BE2C (cell line): ENCODE data around the gene ANKRD6.

Experiments used
- DNase-seq: peaks from one replicate; pipeline ENCODE4 v3.0.0-alpha.2; 2020
- H3K27me3 ChIP-seq: fragments of 250-450 bp; sonication (Bioruptor Pico); 2 replicates; pipeline ENCODE4 v1.5.1; 2020; ENCODE audit warnings: mild to moderate bottlenecking
- H3K36me3 ChIP-seq: fragments of 250-450 bp; sonication (Bioruptor Pico); 2 replicates; pipeline ENCODE4 v1.5.1; 2020; ENCODE audit warnings: mild to moderate bottlenecking
- H3K4me1 ChIP-seq: fragments of 250-450 bp; sonication (Bioruptor Pico); 2 replicates; pipeline ENCODE4 v1.5.1; 2020
- H3K4me3 ChIP-seq: 2 replicates; pipeline ENCODE4 v1.5.1; 2011; ENCODE audit warnings: low read depth, low read length
- H3K9me3 ChIP-seq: fragments of 250-450 bp; sonication (Bioruptor Pico); 2 replicates; pipeline ENCODE4 v1.5.1; 2020
- TF ChIP-seq, protein P1 (sequence below): IDR thresholded peaks from 2 replicates; pipeline ENCODE4 v1.5.1; 2012; ENCODE audit warnings: mild to moderate bottlenecking, low read depth, low read length

Gene ANKRD6

GRCh38 chr6:89679215-89680120 lies 246.5 kb downstream of the ANKRD6 start:
- H3K27me3 ChIP-seq = no peaks in the 10 kb centered on the region
- H3K4me3 ChIP-seq = no peak overlapping the region
- TF ChIP-seq, protein P1, sequence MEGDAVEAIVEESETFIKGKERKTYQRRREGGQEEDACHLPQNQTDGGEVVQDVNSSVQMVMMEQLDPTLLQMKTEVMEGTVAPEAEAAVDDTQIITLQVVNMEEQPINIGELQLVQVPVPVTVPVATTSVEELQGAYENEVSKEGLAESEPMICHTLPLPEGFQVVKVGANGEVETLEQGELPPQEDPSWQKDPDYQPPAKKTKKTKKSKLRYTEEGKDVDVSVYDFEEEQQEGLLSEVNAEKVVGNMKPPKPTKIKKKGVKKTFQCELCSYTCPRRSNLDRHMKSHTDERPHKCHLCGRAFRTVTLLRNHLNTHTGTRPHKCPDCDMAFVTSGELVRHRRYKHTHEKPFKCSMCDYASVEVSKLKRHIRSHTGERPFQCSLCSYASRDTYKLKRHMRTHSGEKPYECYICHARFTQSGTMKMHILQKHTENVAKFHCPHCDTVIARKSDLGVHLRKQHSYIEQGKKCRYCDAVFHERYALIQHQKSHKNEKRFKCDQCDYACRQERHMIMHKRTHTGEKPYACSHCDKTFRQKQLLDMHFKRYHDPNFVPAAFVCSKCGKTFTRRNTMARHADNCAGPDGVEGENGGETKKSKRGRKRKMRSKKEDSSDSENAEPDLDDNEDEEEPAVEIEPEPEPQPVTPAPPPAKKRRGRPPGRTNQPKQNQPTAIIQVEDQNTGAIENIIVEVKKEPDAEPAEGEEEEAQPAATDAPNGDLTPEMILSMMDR = no peak
- DNase-seq = no peak
- peaks cover 2% of the 10 kb centered on the region for H3K4me1 ChIP-seq
- H3K9me3 ChIP-seq = no peaks in the 10 kb centered on the region
- H3K36me3 ChIP-seq = peaks cover 88% of the 10 kb centered on the region

DNA sequence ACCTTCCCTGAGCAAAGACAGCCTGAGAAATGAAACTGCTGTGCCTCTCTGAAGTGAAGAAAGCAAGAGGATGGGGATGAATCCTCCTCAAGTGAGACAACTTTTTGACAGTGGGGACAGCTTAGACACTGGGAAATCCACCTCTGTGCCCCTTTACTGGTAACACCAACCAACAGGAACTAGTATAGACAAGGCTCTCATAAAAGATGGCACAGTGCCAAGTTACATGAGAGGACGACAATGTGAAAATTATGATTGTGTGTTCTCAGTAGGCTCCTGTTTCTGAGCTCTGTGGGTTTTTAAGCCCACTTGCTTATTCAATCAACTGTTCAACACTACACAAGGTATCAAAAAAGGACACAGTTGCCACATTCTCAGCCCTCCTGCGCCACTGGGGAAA lies 247.2 kb downstream of the ANKRD6 start:
- Histone ChIP-seq H3K36me3 (peaks cover 88% of the 10 kb centered on the region), H3K4me3 (no peak overlapping the region), H3K9me3 (no peaks in the 10 kb centered on the region), H3K27me3 (no peaks in the 10 kb centered on the region), H3K4me1 (peaks cover 2% of the 10 kb centered on the region)
- TF ChIP-seq, protein P1 = no peak
- no peak for DNase-seq

GRCh38 chr6:89680551-89680950 lies 247.6 kb downstream of the ANKRD6 start:
- Histone ChIP-seq H3K27me3 (no peaks in the 10 kb centered on the region), H3K4me3 (no peak overlapping the region), H3K9me3 (no peaks in the 10 kb centered on the region), H3K4me1 (peaks cover 2% of the 10 kb centered on the region), H3K36me3 (peaks cover 88% of the 10 kb centered on the region)
- no peak for DNase-seq
- TF ChIP-seq, protein P1 = no peak

DNA sequence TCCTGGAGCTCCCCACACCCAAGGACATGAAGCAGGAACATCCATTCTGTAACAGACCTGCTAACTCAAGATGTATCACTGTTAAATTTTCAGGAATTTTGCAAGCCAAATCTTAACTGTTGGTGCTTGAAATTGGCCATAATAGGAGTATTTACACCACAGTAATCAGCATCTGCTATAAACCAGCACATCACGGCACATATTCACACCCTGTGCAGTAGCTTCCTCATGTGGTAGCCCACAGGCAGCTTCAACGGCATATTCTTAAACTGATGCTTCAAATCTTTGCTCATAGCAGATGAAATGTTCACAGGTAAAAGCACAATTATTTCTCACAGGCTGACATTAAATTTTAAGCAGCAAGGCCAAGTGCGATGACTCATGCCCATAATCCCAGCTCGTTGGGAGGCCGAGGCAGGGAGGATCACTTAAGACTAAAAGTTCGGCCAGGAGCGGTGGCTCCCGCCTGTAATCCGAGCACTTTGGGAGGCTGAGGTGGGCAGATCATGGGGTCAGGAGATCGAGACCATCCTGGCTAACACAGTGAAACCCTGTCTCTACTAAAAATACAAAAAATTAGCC lies 249.1 kb downstream of the ANKRD6 start:
- H3K27me3 ChIP-seq = no peaks in the 10 kb centered on the region
- TF ChIP-seq, protein P1 = no peak
- no peaks in the 10 kb centered on the region for H3K4me1 ChIP-seq
- peaks cover 91% of the 10 kb centered on the region for H3K36me3 ChIP-seq
- no peak for DNase-seq
- H3K9me3 ChIP-seq = no peaks in the 10 kb centered on the region
- H3K4me3 ChIP-seq = no peak overlapping the region

DNA sequence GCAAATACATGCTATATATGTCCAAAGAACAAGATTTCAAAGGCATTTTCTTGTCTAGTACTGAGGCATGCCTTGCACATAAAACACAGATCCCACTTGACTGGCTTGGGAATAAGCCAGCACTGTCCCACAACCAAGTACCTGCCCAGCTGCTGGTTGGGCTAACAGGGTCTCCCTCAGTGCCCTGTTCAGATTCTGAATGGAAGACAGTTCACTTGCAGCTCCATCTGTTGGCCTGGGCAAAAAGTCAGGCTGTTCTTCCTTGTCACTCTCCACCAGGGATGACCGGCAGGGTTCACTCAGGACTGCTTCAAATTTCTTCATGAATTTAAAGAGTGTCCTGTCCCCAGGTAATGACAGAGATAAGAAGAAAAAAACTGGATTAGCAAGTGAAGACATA lies 250.0 kb downstream of the ANKRD6 start:
- DNase-seq = no peak
- H3K36me3 ChIP-seq = peaks cover 91% of the 10 kb centered on the region
- no peaks in the 10 kb centered on the region for H3K27me3 ChIP-seq
- TF ChIP-seq, protein P1 = no peak
- H3K9me3 ChIP-seq = no peaks in the 10 kb centered on the region
- H3K4me3 ChIP-seq = no peak overlapping the region
- no peaks in the 10 kb centered on the region for H3K4me1 ChIP-seq
